CD4-positive, alpha-beta memory T cell (primary cell): ENCODE measurements around the gene ZNF148. TPM values are rescaled to one million over a fixed set of nuclear protein-coding genes. Genes with fewer than 3 reads are reported as not detected.

ENCODE experiments used
- CTCF ChIA-PET: fragments of 350-600 bp; sonication (Branson Sonifier 250); formaldehyde crosslinking; loops from one replicate; lab custom pipeline; 2021; ENCODE audit warnings: inconsistent platforms; ENCODE audit not compliant: partially characterized antibody; lab: Charles Lee
- POLR2A ChIA-PET: fragments of 350-600 bp; sonication (Branson Sonifier 250); formaldehyde crosslinking; loops from one replicate; lab custom pipeline; 2021; ENCODE audit not compliant: partially characterized antibody; lab: Charles Lee
- DNase-seq, 5 donors: peaks; one replicate each; pipeline versions ENCODE4 v3.0.0 to v3.0.0-alpha.2; 2020 to 2022; ENCODE audit warnings: mixed read lengths in 1 of 5
- H3K27ac ChIP-seq: one replicate; pipeline ENCODE4 v1.7.0; 2013; ENCODE audit warnings: low read depth, low read length
- H3K27me3 ChIP-seq: 2 replicates; pipeline ENCODE4 v1.7.0; 2013; ENCODE audit warnings: mild to moderate bottlenecking, low read length, moderate library complexity; ENCODE audit not compliant: insufficient read depth
- H3K36me3 ChIP-seq: 2 replicates; pipeline ENCODE4 v1.7.0; 2013; ENCODE audit warnings: mild to moderate bottlenecking, low read length, moderate library complexity; ENCODE audit not compliant: insufficient read depth
- H3K4me1 ChIP-seq: 2 replicates; pipeline ENCODE4 v1.7.0; 2013; ENCODE audit warnings: mild to moderate bottlenecking, low read length, moderate library complexity; ENCODE audit not compliant: insufficient read depth
- H3K4me3 ChIP-seq, 2 donors: one replicate each; pipeline ENCODE4 v1.7.0; 2013; ENCODE audit warnings: low read length in 2 of 2, mild to moderate bottlenecking in 1 of 2
- H3K9me3 ChIP-seq, 2 donors: one replicate each; pipeline ENCODE4 v1.7.0; 2013; ENCODE audit warnings: low read length in 2 of 2, control low read depth in 1 of 2; ENCODE audit not compliant: control insufficient read depth in 1 of 2
- H3K27ac Mint-ChIP-seq, 7 donors: one replicate each; pipeline ENCODE4 v1.8.0; 2020 to 2021; ENCODE audit warnings: mixed read lengths in 7 of 7, mild to moderate bottlenecking in 6 of 7, inconsistent platforms in 3 of 7, moderate library complexity in 3 of 7
- H3K27me3 Mint-ChIP-seq, 2 donors: one replicate each; pipeline ENCODE4 v1.8.0; 2020 to 2021; ENCODE audit warnings: mixed read lengths in 2 of 2
- H3K36me3 Mint-ChIP-seq, 2 donors: one replicate each; pipeline ENCODE4 v1.8.0; 2020 to 2021; ENCODE audit warnings: mixed read lengths in 2 of 2, inconsistent platforms in 1 of 2, mild to moderate bottlenecking in 1 of 2
- H3K4me1 Mint-ChIP-seq, 4 donors: one replicate each; pipeline ENCODE4 v1.8.0; 2020 to 2021; ENCODE audit warnings: mixed read lengths in 4 of 4, mild to moderate bottlenecking in 1 of 4
- H3K4me3 Mint-ChIP-seq, 8 donors: one replicate each; pipeline ENCODE4 v1.8.0; 2020 to 2021; ENCODE audit warnings: mixed read lengths in 8 of 8, mild to moderate bottlenecking in 7 of 8, moderate library complexity in 6 of 8, inconsistent platforms in 3 of 8
- H3K9me3 Mint-ChIP-seq, 8 donors: one replicate each; pipeline ENCODE4 v1.8.0; 2020 to 2021; ENCODE audit warnings: mixed read lengths in 8 of 8, mild to moderate bottlenecking in 5 of 8, inconsistent platforms in 3 of 8, moderate library complexity in 1 of 8
- intact Hi-C: fragments of 100-400 bp; cut with micrococcal nuclease; formaldehyde crosslinking; loops from one replicate; pipeline ENCODE4 v1.15.1; 2023
- polyA plus RNA-seq, 2 donors: library from polyadenylated mRNA; unstranded; fragments of 300-500 nt; fragmentation: Illumina TruSeq; gene quantifications; one replicate each; pipeline ENCODE4 v1.2.3, GENCODE V29; 2021
- total RNA-seq, 2 experiments: library from RNA; stranded (reverse); gene quantifications; one replicate each; pipeline ENCODE4 v1.2.3, GENCODE V29; 2021

ZNF148 gene
- total and polyA plus RNA-seq, 4 experiments from 2014 or later, result 60.6 to 74.7 (median 64.0) TPM

GRCh38 chr3:125256675-125257074, 118.5 kb downstream of the ZNF148 start:
- H3K27ac Mint-ChIP-seq, result no peak overlapping the region
- POLR2A ChIA-PET, result no interaction called here
- H3K4me3 Mint-ChIP-seq, result no peak overlapping the region
- no peaks in the 10 kb centered on the region for H3K36me3 ChIP-seq
- H3K27ac ChIP-seq, result no peak overlapping the region
- intact Hi-C loops, result no loop called here
- H3K36me3 Mint-ChIP-seq, result peaks cover 25 to 48% of the 10 kb centered on the region in 2 donors
- no peaks in the 10 kb centered on the region for H3K27me3 Mint-ChIP-seq
- no peak for DNase-seq
- no peaks in the 10 kb centered on the region for H3K4me1 ChIP-seq
- no peak overlapping the region for H3K4me3 ChIP-seq
- H3K4me1 Mint-ChIP-seq, result peaks cover 0 to 9% (median 3%) of the 10 kb centered on the region in 4 donors
- CTCF ChIA-PET, result no interaction called here
- H3K9me3 ChIP-seq, result no peaks in the 10 kb centered on the region
- peaks cover 0 to 5% (median 2%) of the 10 kb centered on the region in 8 donors for H3K9me3 Mint-ChIP-seq
- no peaks in the 10 kb centered on the region for H3K27me3 ChIP-seq

- H3K27me3 ChIP-seq, result no peaks in the 10 kb centered on the region
- H3K27ac Mint-ChIP-seq, result peak overlapping the region in 1 of 7 donors; percentile 2
- intact Hi-C loops, result no loop called here
- DNase-seq, result no peak
- H3K36me3 ChIP-seq, result no peaks in the 10 kb centered on the region
- no peak overlapping the region for H3K4me3 Mint-ChIP-seq
- no peaks in the 10 kb centered on the region for H3K9me3 Mint-ChIP-seq
- H3K4me3 ChIP-seq, result no peak overlapping the region
- no peak overlapping the region for H3K27ac ChIP-seq
- no peaks in the 10 kb centered on the region for H3K9me3 ChIP-seq
- ChIA-PET POLR2A (no interaction called here), CTCF (no interaction called here)
- no peaks in the 10 kb centered on the region for H3K4me1 ChIP-seq
- H3K27me3 Mint-ChIP-seq, result no peaks in the 10 kb centered on the region
- peaks cover 5 to 23% of the 10 kb centered on the region in 2 donors for H3K36me3 Mint-ChIP-seq
- peaks cover 0 to 8% (median 3%) of the 10 kb centered on the region in 4 donors for H3K4me1 Mint-ChIP-seq
Observed at GRCh38 chr3:125250973-125251372, 124.2 kb downstream of the ZNF148 start.

- Mint-ChIP-seq H3K27ac (no peak overlapping the region), H3K4me3 (no peak overlapping the region), H3K4me1 (peaks cover 0 to 10% (median 3%) of the 10 kb centered on the region in 4 donors), H3K27me3 (no peaks in the 10 kb centered on the region), H3K36me3 (peaks cover 29% of the 10 kb centered on the region in 2 donors), H3K9me3 (no peaks in the 10 kb centered on the region)
- ChIA-PET POLR2A (no interaction called here), CTCF (no interaction called here)
- intact Hi-C loops, result no loop called here
- no peaks in the 10 kb centered on the region for H3K4me1 ChIP-seq
- H3K27ac ChIP-seq, result no peak overlapping the region
- H3K27me3 ChIP-seq, result no peaks in the 10 kb centered on the region
- no peaks in the 10 kb centered on the region for H3K36me3 ChIP-seq
- no peak overlapping the region for H3K4me3 ChIP-seq
- no peak for DNase-seq
- no peaks in the 10 kb centered on the region for H3K9me3 ChIP-seq
Observed at GRCh38 chr3:125246237-125246636, 128.9 kb downstream of the ZNF148 start.

GRCh38 chr3:125245521-125245920, 129.6 kb downstream of the ZNF148 start:
- Mint-ChIP-seq H3K27ac (peak overlapping the region in 2 of 7 donors; percentile 11 to 47), H3K36me3 (peaks cover 29 to 30% of the 10 kb centered on the region in 2 donors), H3K9me3 (no peaks in the 10 kb centered on the region)

GRCh38 chr3:125240496-125240895, 134.6 kb downstream of the ZNF148 start:
- CTCF ChIA-PET, result no interaction called here
- intact Hi-C loops, result no loop called here

More at GRCh38 chr3:125245521-125245920, 129.6 kb downstream of the ZNF148 start:
- H3K4me1 ChIP-seq, result no peaks in the 10 kb centered on the region
- ChIA-PET POLR2A (no interaction called here), CTCF (no interaction called here)
- no peak overlapping the region for H3K27ac ChIP-seq
- intact Hi-C loops, result no loop called here
- H3K9me3 ChIP-seq, result no peaks in the 10 kb centered on the region
- H3K27me3 ChIP-seq, result no peaks in the 10 kb centered on the region
- Mint-ChIP-seq H3K4me1 (peaks cover 0 to 10% (median 3%) of the 10 kb centered on the region in 4 donors), H3K4me3 (no peak overlapping the region), H3K27me3 (no peaks in the 10 kb centered on the region)
- H3K36me3 ChIP-seq, result no peaks in the 10 kb centered on the region
- H3K4me3 ChIP-seq, result no peak overlapping the region
- no peak for DNase-seq

GRCh38 chr3:125239266-125239665, 135.9 kb downstream of the ZNF148 start:
- intact Hi-C loops, result no loop called here
- peaks cover 51 to 52% of the 10 kb centered on the region in 2 donors for H3K36me3 Mint-ChIP-seq
- peaks cover 0 to 6% (median 3%) of the 10 kb centered on the region in 4 donors for H3K4me1 Mint-ChIP-seq
- Histone ChIP-seq H3K9me3 (no peaks in the 10 kb centered on the region), H3K4me1 (no peaks in the 10 kb centered on the region), H3K36me3 (peaks cover 5% of the 10 kb centered on the region), H3K27ac (no peak overlapping the region), H3K27me3 (no peaks in the 10 kb centered on the region), H3K4me3 (no peak overlapping the region)
- POLR2A ChIA-PET, result no interaction called here
- CTCF ChIA-PET, result no interaction called here
- no peak overlapping the region for H3K4me3 Mint-ChIP-seq
- no peak overlapping the region for H3K27ac Mint-ChIP-seq
- H3K27me3 Mint-ChIP-seq, result no peaks in the 10 kb centered on the region
- H3K9me3 Mint-ChIP-seq, result peaks cover 0 to 4% (median 0%) of the 10 kb centered on the region in 8 donors
- no peak for DNase-seq

More at GRCh38 chr3:125240496-125240895, 134.6 kb downstream of the ZNF148 start:
- no peaks in the 10 kb centered on the region for H3K27me3 ChIP-seq
- POLR2A ChIA-PET, result no interaction called here
- no peak overlapping the region for H3K27ac ChIP-seq
- Mint-ChIP-seq H3K27ac (no peak overlapping the region), H3K4me3 (no peak overlapping the region), H3K4me1 (peaks cover 0 to 6% (median 3%) of the 10 kb centered on the region in 4 donors), H3K36me3 (peaks cover 47 to 53% of the 10 kb centered on the region in 2 donors), H3K27me3 (no peaks in the 10 kb centered on the region), H3K9me3 (peaks cover 0 to 4% (median 0%) of the 10 kb centered on the region in 8 donors)
- H3K36me3 ChIP-seq, result peaks cover 5% of the 10 kb centered on the region
- H3K4me1 ChIP-seq, result no peaks in the 10 kb centered on the region
- no peaks in the 10 kb centered on the region for H3K9me3 ChIP-seq
- no peak overlapping the region for H3K4me3 ChIP-seq
- no peak for DNase-seq

- H3K36me3 Mint-ChIP-seq, result peaks cover 52 to 54% of the 10 kb centered on the region in 2 donors
- H3K27me3 Mint-ChIP-seq, result no peaks in the 10 kb centered on the region
- ChIA-PET POLR2A (no interaction called here), CTCF (no interaction called here)
- Histone ChIP-seq H3K9me3 (no peaks in the 10 kb centered on the region), H3K36me3 (peaks cover 5% of the 10 kb centered on the region), H3K27me3 (no peaks in the 10 kb centered on the region), H3K4me3 (no peak overlapping the region), H3K27ac (no peak overlapping the region), H3K4me1 (no peaks in the 10 kb centered on the region)
- no peak overlapping the region for H3K27ac Mint-ChIP-seq
- H3K4me3 Mint-ChIP-seq, result no peak overlapping the region
- H3K4me1 Mint-ChIP-seq, result peaks cover 0 to 6% (median 2%) of the 10 kb centered on the region in 4 donors
- peaks cover 0 to 4% (median 0%) of the 10 kb centered on the region in 8 donors for H3K9me3 Mint-ChIP-seq
- intact Hi-C loops, result no loop called here
- DNase-seq, result no peak
Observed at GRCh38 chr3:125238759-125239158, 136.4 kb downstream of the ZNF148 start.
